ENCODE results near the gene MGMT.

Gene MGMT

DNA sequence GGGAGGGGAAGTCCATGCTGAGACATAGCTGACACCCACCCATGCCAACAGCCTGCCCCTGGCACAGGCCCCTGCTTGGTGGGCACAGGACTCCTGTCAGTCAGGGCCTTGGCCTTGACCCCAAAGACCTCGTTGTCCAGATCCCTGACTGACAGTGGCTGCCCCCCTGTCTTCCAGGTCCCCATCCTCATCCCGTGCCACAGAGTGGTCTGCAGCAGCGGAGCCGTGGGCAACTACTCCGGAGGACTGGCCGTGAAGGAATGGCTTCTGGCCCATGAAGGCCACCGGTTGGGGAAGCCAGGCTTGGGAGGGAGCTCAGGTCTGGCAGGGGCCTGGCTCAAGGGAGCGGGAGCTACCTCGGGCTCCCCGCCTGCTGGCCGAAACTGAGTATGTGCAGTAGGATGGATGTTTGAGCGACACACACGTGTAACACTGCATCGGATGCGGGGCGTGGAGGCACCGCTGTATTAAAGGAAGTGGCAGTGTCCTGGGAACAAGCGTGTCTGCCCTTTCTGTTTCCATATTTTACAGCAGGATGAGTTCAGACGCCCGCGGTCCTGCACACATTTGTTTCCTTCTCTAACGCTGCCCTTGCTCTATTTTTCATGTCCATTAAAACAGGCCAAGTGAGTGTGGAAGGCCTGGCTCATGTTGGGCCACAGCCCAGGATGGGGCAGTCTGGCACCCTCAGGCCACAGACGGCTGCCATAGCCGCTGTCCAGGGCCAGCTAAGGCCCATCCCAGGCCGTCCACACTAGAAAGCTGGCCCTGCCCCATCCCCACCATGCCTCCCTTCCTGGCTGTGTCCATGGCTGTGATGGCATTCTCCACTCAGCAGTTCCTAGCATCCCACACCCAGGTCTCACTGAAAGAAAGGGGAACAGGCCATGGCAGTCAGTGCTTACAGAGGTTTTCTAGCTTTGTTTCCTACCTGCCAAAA lies 299.8 kb downstream of the MGMT start:
- DNase-seq = no peak

DNA sequence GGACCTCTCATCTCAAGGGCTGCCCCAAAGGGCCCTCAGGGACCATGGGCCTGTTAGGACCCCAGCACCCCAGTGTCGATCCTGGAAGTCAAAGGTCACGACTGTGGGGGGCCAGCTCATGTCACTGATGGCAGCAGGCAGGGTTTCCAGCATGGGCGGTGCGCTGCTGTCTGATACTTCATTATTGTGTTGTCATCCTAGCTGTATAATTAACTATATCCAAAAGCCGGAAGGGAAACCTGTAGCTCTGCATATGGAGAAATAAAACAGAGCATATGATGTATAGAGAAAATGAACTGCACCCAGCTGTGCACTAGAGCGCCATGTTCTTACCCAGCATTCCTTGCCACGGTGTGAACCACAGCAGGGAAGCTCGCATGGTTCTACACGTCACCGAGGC lies 300.7 kb downstream of the MGMT start:
- no peak for DNase-seq

DNA sequence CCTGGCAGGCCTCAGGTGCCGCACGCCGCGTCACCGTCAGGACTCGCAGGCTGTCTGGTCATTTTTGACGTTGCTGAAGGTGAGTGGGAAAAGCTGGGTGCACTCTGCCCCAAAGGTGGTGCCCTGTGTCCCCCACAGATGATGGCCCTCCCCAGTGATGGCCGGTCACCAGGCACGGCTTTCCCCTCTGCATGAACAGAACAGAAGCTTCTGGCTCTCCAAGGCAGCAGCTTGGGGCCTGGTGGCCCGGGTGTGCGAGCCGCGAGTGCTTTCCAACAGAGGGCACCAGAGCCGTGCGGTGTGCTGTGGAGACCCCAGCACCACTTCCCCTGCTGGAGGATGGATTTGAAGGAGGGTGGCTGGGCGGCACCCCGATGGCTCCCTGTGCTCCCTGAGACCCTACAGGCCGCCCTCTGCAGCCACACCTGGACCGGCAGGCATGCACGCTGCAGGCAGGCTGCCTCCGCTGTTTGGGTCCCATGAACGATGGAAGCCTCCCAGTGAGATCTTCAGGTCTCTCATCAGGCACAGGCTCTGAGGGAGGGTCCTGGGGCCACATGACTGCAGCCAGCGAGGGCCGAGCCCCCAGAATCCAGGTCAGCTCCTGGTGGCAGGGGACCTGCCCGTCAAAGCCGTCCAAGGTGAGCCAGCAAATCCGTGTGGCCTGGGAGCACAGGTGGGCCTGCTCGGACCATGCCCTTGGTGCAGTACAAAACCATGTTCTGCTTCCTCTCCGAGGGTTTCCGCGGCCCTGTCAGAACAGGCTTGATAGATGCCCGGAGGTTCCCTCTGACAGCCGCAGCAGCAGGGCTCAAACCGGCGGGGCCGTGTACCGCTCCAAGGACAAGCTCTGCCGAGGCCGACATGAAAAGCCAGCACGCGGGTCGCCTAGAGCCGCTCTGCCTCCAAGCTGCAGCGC lies 301.7 kb downstream of the MGMT start:
- DNase-seq = no peak

DNA sequence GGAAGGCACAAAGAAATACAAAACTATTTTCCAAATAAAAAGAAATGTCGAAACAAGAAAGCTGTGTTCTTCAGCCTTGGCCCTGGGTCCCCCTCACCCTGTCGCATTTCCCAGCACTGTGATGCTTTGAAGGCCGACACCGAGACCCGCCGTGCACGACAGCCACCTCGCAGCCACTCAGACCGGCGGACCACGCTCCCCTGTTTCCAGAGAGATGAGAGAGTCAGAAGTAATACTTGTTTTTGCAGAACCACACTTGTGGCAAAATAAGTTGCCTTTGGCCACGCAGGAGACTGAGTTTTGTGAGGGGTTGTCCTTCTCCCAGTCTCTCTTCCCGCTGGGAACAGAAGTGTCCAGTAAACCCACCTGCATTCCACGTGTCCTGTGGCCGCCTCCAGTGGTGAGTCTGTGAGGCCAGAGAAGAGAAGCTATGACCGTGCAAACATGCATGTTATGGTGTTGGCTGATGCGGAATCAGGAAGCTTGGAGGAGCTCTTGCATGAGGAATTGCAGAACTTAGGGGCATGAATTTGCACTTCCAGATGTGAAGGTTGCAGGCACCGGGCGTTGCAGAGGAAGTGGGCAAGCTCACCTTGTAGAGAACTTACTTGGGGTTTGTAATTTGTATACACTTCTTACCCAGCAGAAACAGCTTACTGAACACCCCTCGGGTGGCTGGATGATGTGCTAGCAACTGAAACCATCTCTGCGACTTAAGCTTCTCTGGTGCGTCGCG lies 302.5 kb downstream of the MGMT start:
- DNase-seq = no peak

DNA sequence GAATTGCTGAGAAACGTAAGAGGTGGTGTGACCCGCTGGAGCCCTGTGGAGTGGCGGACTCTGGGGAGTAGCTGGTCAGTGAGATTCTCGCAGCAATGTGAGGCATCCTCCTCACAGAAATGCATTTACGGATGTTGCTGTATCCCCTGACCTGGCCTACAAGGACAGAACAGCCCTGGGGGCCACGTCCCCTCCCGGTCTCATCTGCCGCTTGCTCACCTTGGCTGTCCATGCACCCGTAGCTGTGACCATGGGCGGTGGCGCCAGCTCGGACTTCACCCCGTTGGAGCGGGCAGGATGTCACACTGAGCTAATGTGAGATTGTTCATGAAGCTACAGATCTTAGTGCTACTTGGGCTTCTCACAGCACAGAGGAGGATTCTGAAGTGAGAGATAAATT lies 303.2 kb downstream of the MGMT start:
- DNase-seq = no peak

DNA sequence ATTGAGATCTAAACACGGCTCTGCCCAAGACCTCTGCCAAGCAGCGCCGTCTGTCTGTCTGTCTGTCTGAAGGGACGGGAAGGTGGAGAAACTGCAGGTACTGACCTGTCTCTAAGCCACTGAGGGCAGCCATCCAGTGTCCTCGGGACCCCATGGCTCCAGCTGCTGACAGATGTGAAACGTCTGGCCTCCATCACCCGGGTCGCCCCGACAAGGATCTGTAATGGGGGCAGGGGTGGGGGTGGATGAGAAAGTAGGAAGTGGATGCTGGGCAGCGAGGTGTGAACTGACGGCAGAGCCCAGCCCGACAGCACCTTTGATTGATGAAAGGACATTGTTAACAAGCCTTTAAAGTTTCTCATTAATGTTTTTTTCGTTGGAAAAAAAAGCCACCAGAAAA lies 304.0 kb downstream of the MGMT start:
- DNase-seq = no peak

DNA sequence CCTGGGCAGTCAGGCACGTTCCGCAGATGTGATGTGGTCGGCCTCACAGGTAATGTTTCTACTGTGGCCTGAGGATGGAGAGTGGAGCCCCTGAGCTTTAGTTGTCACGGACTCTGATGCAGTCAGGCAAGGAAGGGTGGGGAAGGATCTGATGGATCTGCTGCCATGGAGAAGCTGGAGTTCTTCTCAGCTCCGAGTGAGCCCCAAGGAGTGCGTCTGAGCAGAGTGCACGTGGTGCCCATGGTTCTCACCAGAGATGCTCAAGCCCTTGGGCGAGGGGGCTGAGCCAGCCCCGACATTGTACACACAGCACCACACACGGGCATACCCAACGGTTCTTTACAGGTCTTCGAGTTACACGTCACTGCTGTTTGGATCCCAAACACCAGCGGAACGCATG lies 304.5 kb downstream of the MGMT start:
- no peak for DNase-seq

DNA sequence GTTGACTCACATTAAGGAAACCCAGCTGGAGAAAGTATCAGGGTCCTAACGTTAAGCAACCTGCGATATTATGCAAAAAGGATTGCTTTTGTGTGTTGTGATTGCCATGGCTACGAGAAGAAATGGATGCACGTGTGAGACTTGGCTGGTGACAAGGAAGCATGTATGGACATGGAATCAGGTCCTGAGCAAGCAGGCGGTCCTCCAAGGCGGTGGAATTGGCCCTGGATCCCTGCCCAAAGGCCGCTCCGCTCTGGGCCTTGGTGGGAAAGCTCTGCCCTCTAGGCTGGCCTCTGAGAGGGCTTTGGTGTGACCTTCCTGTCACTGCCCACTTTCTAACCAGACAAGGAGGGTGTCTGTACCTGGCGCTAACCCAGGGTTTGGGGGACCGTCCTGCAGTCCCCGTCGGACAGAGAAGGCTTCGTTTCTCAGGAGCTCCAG lies 305.0 kb downstream of the MGMT start:
- no peak for DNase-seq

DNA sequence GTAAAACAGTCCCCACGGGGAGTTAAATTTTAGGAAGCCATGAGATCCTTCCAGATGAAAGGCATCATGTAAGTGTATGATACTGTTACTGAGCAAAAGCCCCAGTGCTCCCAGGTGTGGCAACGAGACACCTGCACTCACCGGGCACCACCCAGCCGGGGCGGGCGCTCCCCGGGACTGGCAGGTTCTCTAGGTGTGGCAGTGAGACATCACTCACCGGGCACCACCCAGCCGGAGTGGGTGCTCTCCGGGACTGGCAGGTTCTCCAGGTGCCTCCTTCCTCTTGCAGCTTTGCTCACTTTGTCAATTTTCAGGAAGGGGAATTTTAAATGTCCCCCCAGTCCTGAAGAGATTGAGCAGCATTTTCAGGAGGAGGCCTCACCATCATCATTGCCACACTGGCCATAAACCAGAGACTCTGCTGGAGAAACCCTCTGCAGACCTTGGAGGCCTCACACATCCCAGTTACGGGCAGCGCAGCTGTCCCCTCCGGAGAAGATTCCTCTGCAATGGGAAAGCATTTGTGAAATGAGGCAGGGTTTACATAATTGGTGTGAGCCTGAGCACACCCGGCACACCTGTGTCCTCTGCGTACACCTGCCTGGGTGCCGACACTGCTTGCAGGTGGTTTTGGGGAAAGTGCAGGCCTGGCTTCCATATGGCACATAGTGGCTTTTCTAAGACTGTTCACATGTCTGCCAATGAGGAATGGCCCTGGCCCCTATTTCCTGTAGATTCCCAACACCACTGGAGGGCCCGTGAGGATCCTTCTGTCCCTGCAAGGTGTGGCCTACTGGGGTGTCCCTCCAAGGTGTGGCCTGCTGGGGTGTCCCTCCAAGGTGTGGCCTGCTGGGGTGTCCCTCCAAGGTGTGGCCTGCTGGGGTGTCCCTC lies 305.7 kb downstream of the MGMT start:
- DNase-seq = no peak

DNA sequence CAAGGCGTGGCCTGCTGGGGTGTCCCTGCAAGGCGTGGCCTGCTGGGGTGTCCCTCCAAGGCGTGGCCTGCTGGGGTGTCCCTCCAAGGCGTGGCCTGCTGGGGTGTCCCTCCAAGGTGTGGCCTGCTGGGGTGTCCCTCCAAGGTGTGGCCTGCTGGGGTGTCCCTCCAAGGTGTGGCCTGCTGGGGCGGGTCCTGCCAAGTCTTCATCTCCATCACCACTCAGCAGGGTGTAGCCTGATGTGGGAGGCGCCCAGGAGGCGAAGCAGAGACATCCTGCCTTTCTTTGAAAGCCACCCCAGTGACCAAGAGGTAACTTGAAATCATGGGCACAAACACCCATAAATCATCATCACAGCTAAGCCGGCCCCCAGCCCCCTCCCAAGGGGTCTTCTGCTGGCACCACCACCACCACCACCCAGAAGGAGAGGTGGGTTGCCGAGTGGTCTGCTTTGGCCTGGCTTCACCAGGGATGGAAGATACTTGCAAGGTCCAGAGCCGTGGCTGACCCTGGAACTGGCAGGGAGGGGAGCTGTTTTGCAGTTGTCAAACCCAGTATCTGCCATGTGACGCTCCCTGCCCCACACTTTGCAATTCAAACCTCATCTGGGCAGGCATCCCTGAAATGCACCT lies 306.4 kb downstream of the MGMT start:
- DNase-seq = no peak

DNA sequence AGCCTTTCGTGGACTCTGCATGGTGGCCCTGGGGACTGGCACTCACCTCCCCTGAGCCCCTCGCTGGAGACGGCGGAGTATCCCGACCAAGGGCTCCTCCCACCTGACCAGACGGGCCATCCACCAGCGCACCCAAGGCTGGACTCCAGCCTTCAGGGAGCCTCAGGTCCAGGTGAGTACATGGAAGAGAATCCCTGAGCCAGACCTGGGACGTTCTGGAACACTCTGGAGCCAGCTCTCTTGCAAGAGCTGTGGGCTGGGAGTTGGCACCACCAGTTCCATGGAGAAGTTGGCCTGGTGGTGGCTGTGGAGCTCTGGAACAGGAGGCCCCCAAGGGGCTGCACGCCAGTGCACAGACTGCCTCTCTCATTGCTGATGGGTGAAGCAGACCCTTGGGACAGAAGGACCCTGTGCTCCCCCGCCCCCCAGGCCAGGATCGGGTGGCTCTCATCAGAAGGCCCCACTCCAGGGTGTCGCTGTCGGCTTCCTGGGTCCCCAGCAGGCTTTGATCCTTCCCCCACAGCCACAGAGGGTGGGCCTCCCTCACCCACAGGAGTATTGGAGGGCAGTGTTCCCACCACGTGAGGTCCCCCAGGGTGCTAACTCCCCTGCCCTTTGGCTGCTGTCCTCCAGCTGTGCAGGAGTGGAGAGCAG lies 307.2 kb downstream of the MGMT start:
- DNase-seq = no peak

DNA sequence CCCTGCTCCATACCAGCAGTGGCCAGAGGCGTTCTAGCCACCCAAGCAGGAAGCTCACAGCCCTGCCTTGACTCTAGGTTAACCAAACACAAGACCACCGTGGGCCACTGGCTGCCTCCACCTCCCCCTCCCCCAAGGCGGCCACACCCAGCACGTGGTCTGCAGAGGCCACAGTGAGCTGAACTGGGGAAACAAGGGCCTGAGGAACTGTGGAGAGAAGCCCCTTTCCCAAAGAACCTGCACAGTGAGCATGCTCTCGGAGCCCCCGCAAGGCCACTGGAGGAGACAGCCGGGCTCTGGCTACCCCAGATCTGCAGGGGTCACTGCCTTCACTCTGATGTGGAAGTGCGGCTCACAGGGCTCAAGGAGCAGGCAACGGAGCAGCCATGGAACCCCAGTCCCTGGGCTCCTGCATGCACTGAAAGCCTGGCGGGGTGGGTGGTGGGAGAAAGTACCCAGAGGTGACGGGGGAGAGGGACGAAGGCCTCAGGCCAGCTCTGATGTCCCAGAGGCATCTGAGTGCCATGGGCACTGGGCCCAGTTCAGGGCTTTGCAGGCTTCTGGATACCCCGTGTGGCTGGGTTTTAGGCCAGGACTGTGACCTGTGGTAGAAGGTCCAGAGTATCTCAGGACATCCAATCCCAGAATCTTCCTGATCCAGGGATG lies 307.8 kb downstream of the MGMT start:
- DNase-seq = no peak

DNA sequence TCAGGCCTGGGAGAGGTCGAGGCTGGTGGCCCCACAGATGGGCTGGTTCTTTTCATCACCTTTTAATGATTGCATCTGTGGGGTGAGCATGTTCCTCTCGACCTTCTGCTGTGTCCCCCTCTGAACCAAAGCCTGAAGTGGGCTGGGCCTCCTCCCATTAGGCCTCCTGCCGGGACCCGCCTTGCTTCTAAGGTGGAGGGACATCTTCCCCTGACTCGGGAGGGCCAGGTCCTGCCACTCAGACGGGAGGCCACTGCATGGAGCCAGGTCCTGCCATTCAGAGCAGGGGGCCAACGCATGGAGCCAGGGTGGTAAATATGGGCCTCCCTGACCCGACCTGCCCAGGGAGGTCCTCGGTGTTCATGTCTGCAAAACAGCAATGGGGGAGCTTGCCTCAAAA lies 308.6 kb downstream of the MGMT start:
- no peak for DNase-seq

DNA sequence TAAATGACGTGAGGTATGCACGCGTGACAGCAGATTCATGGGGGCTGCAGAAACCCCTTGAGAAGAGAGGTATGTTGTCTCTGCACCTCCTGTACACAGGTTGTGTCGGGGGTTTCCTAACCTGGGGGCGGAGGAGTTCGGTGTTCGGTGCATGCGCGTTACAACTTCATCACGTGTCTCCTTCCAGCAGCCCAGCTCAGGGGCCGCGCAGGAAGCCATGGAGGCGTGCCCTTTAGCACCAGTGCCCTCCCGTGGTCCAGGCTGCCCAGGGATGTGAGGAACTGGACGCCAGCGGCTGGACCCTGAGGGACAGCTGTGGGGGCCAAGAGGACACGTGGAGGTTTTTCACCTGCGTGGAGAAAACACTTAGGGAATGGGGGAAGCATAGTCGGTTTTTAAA lies 310.6 kb downstream of the MGMT start:
- DNase-seq = no peak

DNA sequence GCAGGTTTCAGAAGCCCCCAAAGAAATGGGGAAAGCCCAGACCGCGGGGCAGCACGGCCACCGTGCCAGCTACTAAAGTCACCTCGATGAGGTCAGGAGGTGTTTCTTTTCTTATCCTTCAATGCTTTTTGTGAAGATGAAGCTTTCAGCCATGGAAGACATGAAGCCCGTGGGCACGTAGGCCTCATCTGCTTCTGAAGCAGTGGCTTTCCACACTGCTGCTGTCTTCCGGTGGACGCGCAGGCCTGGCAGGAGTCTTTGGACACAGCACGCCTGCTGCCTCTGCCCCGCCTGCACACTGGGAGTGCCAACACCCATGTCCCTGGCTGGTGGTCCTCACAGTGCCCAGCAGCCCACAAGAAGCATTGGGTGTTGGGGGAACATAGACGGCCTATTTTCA lies 311.5 kb downstream of the MGMT start:
- DNase-seq = no peak

DNA sequence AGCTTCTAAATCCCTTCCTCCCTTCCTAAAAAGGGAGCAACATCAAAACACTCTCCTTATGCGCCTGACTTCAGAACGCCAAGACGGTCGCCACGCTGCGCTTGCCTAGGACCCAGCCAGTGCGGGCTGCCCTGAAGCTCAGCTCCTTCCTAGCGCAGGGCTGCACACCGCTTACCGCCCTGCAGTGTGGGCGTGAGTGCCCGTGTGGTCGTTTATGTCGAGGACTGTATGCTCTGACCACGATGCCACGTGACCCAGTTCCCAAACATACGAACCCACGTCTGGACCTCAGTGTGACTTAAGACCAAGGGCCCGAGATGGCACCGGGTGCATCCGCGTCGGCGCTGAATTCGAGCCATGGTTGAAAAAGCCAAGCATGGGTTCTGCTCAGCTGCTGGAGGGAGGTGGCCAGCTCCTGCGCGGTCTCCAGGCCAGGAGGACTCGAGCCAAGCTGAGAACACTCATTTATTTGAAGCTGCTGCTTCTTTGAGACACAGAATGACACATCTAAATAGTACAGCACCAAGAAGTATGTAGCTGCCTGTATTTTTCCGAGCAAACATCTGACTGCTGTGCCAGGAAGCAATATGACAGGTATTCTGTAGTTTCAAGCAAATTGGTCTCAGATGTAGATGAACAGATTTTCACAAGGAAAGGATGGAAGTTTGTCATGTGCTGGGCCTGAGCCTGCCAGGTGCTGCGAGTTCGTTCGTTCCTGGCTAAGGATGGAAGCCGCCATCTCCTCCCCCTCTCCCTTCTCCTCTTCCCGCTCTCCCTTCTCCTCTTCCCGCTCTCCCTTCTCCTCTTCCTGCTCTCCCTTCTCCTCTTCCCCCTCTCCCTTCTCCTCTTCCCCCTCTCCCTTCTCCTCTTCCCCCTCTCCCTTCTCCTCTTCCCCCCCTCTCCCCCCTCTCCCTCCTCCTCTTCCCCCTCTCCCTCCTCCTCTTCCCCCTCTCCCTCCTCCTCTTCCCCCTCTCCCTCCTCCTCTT lies 312.4 kb downstream of the MGMT start:
- no peak for DNase-seq

DNA sequence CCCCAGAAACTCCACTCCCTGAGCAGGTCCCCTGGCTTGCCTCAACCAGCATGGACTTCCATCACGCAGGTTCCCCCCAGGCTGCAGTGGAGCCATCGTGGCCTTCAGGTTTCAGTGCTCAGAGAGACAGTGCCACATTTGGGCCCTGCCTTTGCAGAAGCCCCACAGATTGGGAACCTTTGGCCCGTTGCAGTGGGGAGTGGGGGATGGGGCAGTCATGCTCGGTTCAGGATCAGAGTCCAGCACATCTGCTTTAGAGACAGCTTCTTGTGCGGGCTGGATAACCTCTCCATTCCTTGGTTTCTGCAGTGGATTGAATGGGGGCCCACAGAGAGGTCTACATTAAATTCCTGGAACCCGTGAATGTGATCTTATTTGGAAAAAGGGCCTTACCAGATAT lies 313.2 kb downstream of the MGMT start:
- DNase-seq = no peak

DNA sequence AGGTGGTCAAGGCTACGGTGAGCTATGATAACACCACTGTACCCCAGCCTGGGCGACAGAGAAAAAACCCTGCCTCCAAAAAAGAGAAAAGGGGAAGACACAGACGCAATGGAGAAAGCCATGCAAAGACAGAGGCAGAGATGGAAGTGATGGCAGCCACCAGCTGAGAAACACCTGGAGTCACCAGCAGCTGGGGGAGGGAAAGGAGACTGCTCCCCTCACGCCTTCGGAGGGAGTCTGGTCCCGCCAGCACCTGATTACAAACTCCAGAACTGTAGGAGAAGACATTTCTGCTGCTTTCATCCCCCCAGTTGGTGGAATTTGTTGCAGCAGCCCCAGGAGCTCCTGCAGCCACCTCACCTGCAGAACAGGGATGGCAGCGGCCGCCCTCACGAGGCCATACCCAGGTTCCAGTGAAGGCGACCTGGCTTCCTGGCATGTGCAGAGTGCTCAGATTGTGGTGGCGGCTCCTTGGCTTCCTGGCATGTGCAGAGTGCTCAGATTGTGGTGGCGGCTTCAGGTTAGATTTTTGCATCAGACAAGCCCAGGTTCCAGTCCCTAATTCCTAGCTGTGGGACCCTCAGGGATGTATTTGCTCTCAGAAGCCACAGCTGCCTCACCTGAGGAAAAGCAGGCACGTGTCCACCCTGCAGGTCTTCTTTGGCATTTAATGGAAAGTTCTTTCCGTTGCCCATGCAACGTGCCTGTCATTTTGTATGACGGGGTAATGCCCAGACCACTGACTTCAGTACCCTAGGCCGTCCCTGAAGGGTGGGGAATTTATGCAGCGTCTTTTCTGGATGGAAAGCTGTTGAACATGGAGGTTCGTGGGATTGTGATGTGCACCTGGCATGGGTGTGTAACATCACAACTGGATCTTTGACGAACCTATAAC lies 314.1 kb downstream of the MGMT start:
- DNase-seq = no peak
